ENCODE results near the gene VTI1A.
"Not testable (repeated sequence)": the region's sequence is repeated elsewhere in the genome, so short reads cannot be mapped to it uniquely, and the experiment has no call there.

Gene VTI1A

DNA sequence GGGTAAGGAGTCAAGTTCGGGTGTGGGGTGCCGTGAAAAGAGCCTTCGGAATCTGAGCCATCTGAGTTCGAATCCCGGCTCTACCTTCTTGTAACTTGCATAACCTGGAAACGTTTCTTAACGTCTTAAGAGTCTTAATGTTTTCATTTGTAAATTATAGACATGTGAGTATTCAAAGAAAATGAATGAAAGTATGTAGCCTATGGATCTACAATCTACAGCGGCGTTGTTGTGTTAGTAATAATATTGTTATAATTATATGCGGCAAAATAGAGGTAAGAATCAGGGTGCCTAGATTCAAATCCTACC lies 559 bp downstream of the VTI1A start:
- in situ Hi-C loops (cut with HindIII; ENCODE audit: low sequenced_read_pairs) = no loop called here
- no peak for DNase-seq (ENCODE audit: low read depth, low spot score)
- H3K4me3 ChIP-seq (ENCODE audit: low read depth, low read length) = peak overlapping the region; percentile 100
- TF ChIP-seq, protein P1, sequence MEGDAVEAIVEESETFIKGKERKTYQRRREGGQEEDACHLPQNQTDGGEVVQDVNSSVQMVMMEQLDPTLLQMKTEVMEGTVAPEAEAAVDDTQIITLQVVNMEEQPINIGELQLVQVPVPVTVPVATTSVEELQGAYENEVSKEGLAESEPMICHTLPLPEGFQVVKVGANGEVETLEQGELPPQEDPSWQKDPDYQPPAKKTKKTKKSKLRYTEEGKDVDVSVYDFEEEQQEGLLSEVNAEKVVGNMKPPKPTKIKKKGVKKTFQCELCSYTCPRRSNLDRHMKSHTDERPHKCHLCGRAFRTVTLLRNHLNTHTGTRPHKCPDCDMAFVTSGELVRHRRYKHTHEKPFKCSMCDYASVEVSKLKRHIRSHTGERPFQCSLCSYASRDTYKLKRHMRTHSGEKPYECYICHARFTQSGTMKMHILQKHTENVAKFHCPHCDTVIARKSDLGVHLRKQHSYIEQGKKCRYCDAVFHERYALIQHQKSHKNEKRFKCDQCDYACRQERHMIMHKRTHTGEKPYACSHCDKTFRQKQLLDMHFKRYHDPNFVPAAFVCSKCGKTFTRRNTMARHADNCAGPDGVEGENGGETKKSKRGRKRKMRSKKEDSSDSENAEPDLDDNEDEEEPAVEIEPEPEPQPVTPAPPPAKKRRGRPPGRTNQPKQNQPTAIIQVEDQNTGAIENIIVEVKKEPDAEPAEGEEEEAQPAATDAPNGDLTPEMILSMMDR (IDR thresholded peaks at IDR 0.05; ENCODE audit: low read depth, low read length) = no peak

DNA sequence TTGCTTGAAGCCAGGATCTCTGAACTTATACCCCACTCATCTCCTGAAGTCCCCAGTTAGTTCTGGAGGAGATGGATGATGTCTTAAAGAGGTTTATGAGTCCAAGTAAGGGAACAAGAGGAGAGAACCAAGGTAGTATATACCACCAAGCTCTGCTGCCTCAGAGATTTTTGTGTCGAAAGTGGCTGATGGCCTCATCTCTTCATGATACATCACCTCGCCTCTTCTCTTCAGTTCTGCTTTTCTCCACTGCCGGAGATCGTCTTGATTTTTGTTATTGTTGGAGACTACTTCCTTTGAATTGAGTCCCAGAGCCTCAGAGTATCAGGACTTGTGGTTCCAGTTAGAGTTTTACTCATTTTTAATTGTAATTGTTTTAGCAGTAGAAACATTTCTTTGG lies 1.9 kb downstream of the VTI1A start:
- H3K4me3 ChIP-seq (ENCODE audit: low read depth, low read length) = no peak overlapping the region
- no peak for DNase-seq (ENCODE audit: low read depth, low spot score)
- TF ChIP-seq, protein P1 (IDR thresholded peaks at IDR 0.05; ENCODE audit: low read depth, low read length) = no peak
- in situ Hi-C loops (cut with HindIII; ENCODE audit: low sequenced_read_pairs) = no loop called here

DNA sequence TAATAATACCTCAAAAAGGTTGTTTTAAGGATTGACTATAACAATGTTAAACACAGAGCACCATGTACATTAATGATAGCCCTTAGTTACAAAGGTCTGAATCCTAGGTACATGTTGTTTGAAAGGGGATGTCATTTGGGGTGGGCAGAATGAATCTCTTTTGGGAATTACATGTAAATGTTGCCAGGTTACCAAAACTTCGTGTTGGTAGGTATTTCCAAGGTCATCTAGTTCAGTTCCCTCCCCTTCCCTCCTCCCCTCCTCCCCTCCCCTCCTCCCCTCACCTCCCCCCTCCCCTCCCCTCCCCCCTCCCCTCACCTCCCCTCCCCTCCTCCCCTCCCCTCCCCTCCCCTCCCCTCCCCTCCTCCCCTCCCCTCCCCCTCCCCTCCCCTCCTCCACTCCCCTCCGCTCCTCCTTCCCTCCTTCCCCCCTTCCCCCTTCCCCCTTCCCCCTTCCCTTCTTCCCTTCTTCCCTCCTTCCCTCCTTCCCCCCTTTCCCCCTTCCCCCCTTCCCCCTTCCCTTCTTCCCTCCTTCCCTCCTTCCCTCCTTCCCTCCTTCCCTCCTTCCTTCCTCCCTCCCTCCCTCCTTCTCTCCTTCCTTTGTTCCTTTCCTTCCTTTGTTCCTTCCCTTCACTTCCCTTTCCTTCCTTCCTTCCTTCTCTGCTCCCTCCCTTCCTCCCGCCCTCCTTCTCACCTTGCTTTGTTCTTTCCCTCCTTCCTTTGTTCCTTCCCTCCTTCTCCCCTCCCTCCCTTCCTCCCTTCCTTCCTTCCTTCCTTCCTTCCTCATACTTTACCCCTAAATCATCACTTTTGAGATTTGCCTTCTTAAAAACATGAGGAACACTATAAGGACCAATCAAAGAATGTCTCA lies 8.1 kb downstream of the VTI1A start:
- no peak for DNase-seq (ENCODE audit: low read depth, low spot score)
- no peak overlapping the region for H3K4me3 ChIP-seq (ENCODE audit: low read depth, low read length)
- in situ Hi-C loops (cut with HindIII; ENCODE audit: low sequenced_read_pairs) = no loop called here
- TF ChIP-seq, protein P1 (IDR thresholded peaks at IDR 0.05; ENCODE audit: low read depth, low read length) = no peak

DNA sequence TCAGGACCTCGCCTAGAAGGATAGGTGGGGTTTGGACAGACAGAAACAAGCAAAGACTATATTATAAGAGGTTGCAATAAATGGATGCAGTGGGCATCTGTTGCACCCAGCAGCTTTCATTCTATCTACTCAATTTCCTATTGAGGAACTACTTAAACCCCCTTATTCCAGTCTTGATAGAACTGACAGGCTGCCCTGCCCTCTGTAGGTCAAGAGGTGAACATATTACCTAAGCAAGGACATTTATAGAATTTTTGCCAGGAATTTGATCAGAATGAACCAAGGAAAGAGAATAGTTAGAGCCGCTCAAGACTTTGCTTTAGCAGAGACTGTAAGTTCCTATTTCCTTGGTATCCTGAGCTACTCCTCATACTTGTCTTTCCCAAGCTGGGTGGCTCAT lies 9.5 kb downstream of the VTI1A start:
- in situ Hi-C loops (cut with HindIII; ENCODE audit: low sequenced_read_pairs) = no loop called here
- H3K4me3 ChIP-seq (ENCODE audit: low read depth, low read length) = no peak overlapping the region
- no peak for DNase-seq (ENCODE audit: low read depth, low spot score)
- TF ChIP-seq, protein P1 (IDR thresholded peaks at IDR 0.05; ENCODE audit: low read depth, low read length) = no peak

DNA sequence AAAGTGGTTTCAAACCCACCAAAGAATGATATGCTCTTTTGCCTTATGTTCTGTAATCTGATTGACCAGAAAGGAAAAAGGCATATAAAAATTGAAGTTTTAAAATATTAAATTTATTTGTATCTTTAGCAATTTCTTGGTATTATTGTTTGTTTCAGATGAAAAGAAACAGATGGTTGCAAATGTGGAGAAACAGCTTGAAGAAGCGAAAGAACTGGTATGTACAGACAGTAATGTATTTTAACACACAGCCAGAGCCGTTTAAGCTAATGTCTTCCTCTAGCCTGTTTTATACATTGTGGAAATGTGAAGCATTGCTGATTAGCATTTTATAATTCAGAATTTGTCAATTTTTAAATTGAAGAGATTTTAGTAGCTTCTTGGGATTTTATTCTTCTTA lies 13.4 kb downstream of the VTI1A start:
- TF ChIP-seq, protein P1 (IDR thresholded peaks at IDR 0.05; ENCODE audit: low read depth, low read length) = no peak
- DNase-seq (ENCODE audit: low read depth, low spot score) = no peak
- in situ Hi-C loops (cut with HindIII; ENCODE audit: low sequenced_read_pairs) = no loop called here
- no peak overlapping the region for H3K4me3 ChIP-seq (ENCODE audit: low read depth, low read length)

DNA sequence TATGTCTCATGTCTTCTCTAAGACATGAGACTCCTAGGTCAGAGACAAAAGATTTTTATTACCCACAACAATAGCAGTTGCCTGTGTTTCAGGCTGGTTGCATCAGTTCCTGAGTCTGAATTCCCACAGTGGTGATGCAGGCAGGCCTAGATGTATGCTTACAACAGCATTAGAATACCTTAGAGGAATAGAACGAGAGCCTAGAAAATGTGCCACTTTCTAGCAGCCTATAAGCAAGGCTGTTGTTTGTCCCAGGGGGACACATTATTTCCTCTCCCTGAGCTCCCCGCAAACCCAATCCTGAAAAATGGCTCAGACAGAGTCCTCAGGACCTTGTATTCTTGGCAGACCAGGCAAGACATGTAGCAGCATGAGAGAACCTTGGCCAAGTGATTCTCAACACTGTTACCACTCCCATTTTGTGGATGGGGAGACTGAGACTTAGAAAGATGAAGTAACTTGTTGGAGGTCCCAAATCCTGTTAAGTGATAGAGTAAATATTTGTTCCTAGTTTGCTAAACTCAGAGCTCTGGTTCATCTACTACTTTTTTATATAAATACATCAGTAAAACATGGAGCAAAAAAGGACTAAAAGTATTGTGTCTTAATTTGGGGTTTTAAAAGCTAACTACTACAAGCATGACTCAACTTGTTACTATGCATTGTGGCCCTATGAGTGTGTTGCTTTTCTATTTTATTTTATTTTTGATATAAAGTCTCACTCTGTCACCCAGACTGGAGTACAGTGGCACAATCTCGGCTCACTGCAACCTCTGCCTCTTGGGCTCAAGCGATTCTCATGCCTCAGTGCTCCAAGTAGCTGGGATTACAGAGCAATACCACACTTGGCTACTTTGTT lies 14.2 kb downstream of the VTI1A start:
- TF ChIP-seq, protein P1 (IDR thresholded peaks at IDR 0.05; ENCODE audit: low read depth, low read length) = no peak
- H3K4me3 ChIP-seq (ENCODE audit: low read depth, low read length) = no peak overlapping the region
- in situ Hi-C loops (cut with HindIII; ENCODE audit: low sequenced_read_pairs) = no loop called here
- DNase-seq (ENCODE audit: low read depth, low spot score) = peak; percentile 46

DNA sequence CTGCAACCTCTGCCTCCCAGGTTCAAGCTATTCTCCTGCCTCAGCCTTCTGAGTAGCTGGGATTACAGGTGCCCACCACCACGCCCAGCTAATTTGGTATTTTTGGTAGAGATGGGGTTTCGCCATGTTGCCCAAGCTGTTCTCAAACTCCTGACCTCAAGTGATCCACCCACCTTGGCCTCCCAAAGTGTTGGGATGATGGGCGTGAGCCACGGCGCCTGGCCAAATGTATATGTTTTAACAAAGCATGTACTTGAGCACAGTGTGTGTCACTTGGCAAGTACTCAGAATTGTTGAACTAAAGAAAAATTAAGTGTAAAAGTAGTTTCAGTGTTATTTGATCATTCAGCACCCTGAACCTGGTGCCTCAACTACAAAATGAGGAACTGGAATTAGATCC lies 17.1 kb downstream of the VTI1A start:
- DNase-seq (ENCODE audit: low read depth, low spot score); H3K4me3 ChIP-seq (ENCODE audit: low read depth, low read length); in situ Hi-C loops (cut with HindIII; ENCODE audit: low sequenced_read_pairs): not testable (repeated sequence)

Measured in astrocyte of the spinal cord (primary cell).